GM12892 (cell line): ENCODE data around the gene ABCA8.

ENCODE experiments used
- DNase-seq: peaks from one replicate; pipeline ENCODE4 v3.0.0; 2011; ENCODE audit not compliant: insufficient read length
- FAIRE-seq: peaks from 2 replicates; lab custom pipeline; 2011; peaks lifted over from hg19 to GRCh38; lab: Jason Lieb, UNC
- POLR2A ChIP-seq: IDR thresholded peaks from 2 replicates; pipeline ENCODE4 v1.6.1; 2011; ENCODE audit warnings: low read depth, low read length, control low read depth
- POLR2AphosphoS5 ChIP-seq: IDR thresholded peaks from 2 replicates; pipeline ENCODE4 v1.6.1; 2011; ENCODE audit warnings: low read depth, low read length, control low read depth
- TAF1 ChIP-seq: IDR thresholded peaks from 2 replicates; pipeline ENCODE4 v1.6.1; 2011; ENCODE audit warnings: low read depth, mild to moderate bottlenecking, control low read depth, low read length, borderline replicate concordance

Gene ABCA8

GRCh38 chr17:68853439-68853838 lies 101.8 kb downstream of the ABCA8 start:
- TF ChIP-seq POLR2A (no peak), TAF1 (no peak), POLR2AphosphoS5 (no peak)
- no peak for DNase-seq
- no peak for FAIRE-seq

GRCh38 chr17:68853036-68853435 lies 102.2 kb downstream of the ABCA8 start:
- TF ChIP-seq TAF1 (no peak), POLR2A (no peak), POLR2AphosphoS5 (no peak)
- DNase-seq (no peak), FAIRE-seq (no peak)

GRCh38 chr17:68851890-68852289 lies 103.3 kb downstream of the ABCA8 start:
- no peak for DNase-seq
- TF ChIP-seq POLR2A (no peak), TAF1 (no peak), POLR2AphosphoS5 (no peak)
- no peak for FAIRE-seq

GRCh38 chr17:68850749-68851510 lies 104.3 kb downstream of the ABCA8 start:
- FAIRE-seq (no peak), DNase-seq (no peak)
- TF ChIP-seq TAF1 (no peak), POLR2AphosphoS5 (no peak), POLR2A (no peak)

GRCh38 chr17:68849673-68850610 lies 105.2 kb downstream of the ABCA8 start:
- TF ChIP-seq TAF1 (no peak), POLR2A (no peak), POLR2AphosphoS5 (no peak)
- no peak for FAIRE-seq
- DNase-seq: no peak

GRCh38 chr17:68847711-68848110 lies 107.5 kb downstream of the ABCA8 start:
- no peak for TF ChIP-seq POLR2AphosphoS5
- TF ChIP-seq TAF1: no peak
- no peak for TF ChIP-seq POLR2A
- no peak for FAIRE-seq

GRCh38 chr17:68843522-68843921 lies 111.7 kb downstream of the ABCA8 start:
- DNase-seq (no peak), FAIRE-seq (no peak)
- TF ChIP-seq POLR2AphosphoS5: no peak
- no peak for TF ChIP-seq TAF1
- TF ChIP-seq POLR2A: no peak

More at GRCh38 chr17:68847711-68848110, 107.5 kb downstream of the ABCA8 start:
- no peak for DNase-seq

GRCh38 chr17:68840073-68840472 lies 115.1 kb downstream of the ABCA8 start:
- no peak for TF ChIP-seq TAF1
- no peak for TF ChIP-seq POLR2A
- TF ChIP-seq POLR2AphosphoS5: no peak
- FAIRE-seq (no peak), DNase-seq (no peak)

GRCh38 chr17:68835071-68835470 lies 120.1 kb downstream of the ABCA8 start:
- DNase-seq (no peak), FAIRE-seq (no peak)
- TF ChIP-seq POLR2A: no peak
- no peak for TF ChIP-seq POLR2AphosphoS5
- no peak for TF ChIP-seq TAF1

- DNase-seq (no peak), FAIRE-seq (no peak)
- TF ChIP-seq POLR2A (no peak), POLR2AphosphoS5 (no peak), TAF1 (no peak)
These were observed 120.8 kb downstream of the ABCA8 start for GRCh38 chr17:68834328-68834836.
